AG10803 (cell line): ENCODE measurements around the gene NPR1.
"Not testable (repeated sequence)": the region's sequence is repeated elsewhere in the genome, so short reads cannot be mapped to it uniquely, and the experiment has no call there.

ENCODE experiments used
- DNase-seq: peaks from one replicate; pipeline ENCODE4 v3.0.0; 2010; ENCODE audit warnings: low read depth
- H3K4me3 ChIP-seq: 2 replicates; pipeline ENCODE4 v1.5.1; 2011; ENCODE audit warnings: mild to moderate bottlenecking, low read length, control low read depth
- TF ChIP-seq, protein P1 (sequence below): conservative IDR thresholded peaks from 2 replicates; pipeline ENCODE4 v1.5.1; 2011; ENCODE audit warnings: mild to moderate bottlenecking, low read length, control low read depth, inconsistent platforms

The NPR1 gene

DNA sequence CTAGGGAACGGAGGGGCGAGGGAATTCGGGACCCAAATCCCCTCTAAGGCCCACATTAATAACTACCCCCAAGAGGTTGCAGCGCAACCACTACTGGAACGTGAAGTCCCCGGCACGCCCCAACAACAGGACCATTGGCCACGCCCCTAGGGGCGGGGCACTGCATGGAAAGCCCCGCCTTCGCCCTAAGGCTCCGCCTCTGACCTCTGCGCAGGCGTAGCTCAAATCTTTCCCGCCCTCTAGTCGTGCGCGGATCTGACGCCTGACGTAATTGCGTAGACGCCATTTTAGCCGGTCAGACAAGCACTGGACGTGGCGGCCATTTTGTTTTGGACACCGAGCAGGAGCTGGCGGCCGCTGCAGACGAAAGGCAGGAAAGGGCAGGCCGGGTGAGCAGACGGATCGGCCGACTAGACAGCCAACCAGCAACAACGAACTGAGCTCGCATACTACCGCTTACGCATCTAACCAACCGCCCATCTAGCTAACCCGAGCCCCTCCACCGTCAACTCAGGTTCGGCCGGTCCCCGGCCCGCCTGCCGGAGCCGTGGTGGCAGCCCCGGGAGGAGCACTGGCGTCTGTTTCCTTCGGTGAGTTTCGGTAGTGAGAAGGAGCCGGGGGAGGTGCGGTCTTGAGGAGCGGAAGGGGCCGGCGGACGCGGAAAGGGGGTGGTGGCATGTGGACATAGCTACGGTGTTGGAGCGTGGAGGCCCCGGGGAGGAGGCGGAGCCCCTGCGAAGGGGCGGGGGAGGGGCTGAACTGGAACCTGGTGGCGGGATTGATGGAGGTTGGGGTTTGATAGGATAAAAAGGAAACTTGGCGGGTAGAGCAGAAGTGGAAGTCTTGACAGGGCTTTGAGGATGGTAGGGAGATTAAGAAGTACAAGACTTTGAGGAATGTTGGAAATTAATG lies 44.5 kb upstream of the NPR1 start, which contains the start of gene CHTOP:
Gene CHTOP (plus strand): TSS at position 313 of the 912 bp plus-strand sequence. CDS start 2,523 bp downstream, outside the sequence.
- peak; percentile 98 for DNase-seq
- TF ChIP-seq, protein P1, sequence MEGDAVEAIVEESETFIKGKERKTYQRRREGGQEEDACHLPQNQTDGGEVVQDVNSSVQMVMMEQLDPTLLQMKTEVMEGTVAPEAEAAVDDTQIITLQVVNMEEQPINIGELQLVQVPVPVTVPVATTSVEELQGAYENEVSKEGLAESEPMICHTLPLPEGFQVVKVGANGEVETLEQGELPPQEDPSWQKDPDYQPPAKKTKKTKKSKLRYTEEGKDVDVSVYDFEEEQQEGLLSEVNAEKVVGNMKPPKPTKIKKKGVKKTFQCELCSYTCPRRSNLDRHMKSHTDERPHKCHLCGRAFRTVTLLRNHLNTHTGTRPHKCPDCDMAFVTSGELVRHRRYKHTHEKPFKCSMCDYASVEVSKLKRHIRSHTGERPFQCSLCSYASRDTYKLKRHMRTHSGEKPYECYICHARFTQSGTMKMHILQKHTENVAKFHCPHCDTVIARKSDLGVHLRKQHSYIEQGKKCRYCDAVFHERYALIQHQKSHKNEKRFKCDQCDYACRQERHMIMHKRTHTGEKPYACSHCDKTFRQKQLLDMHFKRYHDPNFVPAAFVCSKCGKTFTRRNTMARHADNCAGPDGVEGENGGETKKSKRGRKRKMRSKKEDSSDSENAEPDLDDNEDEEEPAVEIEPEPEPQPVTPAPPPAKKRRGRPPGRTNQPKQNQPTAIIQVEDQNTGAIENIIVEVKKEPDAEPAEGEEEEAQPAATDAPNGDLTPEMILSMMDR: no peak
- H3K4me3 ChIP-seq: peak within 1 kb of the TSS; percentile 100

DNA sequence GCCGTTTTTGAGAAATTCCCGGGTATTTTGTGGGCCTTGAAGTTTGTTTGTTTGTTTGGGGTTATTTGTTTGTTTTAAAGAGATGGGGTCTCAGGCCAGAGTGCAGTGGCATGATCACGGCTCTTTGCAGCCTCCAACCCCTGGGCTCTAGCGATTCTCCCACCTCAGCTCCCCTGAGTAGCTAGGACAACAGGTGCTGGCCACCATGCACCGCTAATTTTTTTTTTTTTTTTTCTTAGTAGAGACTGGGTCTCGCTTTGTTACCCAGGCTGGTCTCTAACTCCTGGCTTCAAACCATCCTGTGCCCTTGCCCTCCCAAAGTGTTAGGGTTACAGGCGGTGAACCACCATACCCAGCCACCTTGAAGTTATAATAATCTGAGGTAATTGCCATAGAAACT lies 42.6 kb upstream of the NPR1 start:
- H3K4me3 ChIP-seq: no peak overlapping the region
- TF ChIP-seq, protein P1: no peak
- DNase-seq: no peak

DNA sequence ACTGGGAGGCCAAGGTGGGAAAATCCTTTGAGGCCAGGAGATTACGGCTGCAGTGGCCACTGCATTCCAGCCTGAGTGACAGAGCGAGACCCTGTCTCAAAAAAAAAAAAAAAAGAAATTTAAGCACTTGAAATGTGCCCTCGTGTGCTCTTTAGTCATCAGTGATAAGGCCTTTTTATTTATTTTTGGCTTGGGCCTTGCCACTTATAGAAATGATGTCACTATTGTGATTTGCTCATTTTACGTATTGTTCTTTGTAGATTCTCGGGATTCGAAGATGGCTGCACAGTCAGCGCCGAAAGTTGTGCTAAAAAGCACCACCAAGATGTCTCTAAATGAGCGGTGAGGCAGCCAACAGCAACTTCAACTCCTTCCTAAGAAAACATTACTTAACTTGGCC lies 42.2 kb upstream of the NPR1 start:
- no peak for DNase-seq
- TF ChIP-seq, protein P1: no peak
- no peak overlapping the region for H3K4me3 ChIP-seq

DNA sequence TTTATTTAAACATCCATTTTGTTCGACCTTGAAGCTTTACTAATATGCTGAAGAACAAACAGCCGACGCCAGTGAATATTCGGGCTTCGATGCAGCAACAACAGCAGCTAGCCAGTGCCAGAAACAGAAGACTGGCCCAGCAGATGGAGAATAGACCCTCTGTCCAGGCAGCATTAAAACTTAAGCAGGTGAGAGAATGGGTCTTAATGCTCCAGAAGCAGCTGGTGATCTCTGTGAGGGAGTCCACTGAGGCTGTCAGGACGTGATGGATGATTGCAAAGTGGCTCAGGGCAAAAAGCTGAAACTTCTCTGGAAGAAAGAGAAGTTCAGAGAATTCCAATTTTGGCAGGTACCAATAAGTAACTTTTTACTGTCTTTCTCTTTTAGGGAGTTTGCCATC lies 40.2 kb upstream of the NPR1 start:
- no peak overlapping the region for H3K4me3 ChIP-seq

DNA sequence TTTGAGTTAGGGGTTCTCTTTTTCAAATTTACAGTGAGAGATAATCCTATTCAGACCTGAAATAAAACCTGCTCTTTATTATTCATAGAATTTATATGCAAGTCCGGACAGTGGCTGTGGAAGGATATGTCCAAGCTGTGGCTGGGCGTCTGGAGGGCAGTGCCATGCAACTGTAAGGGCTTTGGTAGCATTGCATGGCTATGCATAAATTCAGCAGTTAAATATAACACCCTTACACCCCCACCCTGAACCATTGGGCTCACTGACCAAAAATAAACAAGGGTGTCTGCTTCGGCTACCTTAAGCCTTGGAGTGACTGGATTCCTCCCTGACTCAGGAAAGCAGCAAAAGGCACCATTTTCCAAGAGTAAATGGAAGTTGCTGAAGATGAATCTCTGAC lies 39.2 kb upstream of the NPR1 start:
- TF ChIP-seq, protein P1: no peak
- H3K4me3 ChIP-seq: no peak overlapping the region
- DNase-seq: no peak

More for the DNA sequence above, 40.2 kb upstream of the NPR1 start:
- TF ChIP-seq, protein P1: no peak
- no peak for DNase-seq

DNA sequence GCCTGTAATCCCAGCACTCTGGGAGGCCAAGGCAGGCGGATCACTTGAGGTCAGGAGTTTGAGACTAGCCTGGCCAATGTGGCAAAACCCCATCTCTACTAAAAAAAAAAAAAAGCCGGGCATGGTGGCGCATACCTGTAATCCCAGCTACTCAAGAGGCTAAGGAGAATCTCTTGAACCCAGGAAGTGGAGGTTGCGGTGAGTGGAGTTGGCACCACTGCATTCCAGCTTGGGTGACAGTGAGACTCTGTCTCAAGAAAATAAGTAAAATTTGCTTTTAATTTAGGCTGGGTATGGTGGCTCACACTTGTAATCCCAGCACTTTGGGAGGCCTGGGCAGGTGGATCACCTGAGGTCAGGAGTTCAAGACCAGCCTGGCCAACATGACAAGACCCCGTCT lies 38.3 kb upstream of the NPR1 start:
- not testable (repeated sequence) for DNase-seq, H3K4me3 ChIP-seq

DNA sequence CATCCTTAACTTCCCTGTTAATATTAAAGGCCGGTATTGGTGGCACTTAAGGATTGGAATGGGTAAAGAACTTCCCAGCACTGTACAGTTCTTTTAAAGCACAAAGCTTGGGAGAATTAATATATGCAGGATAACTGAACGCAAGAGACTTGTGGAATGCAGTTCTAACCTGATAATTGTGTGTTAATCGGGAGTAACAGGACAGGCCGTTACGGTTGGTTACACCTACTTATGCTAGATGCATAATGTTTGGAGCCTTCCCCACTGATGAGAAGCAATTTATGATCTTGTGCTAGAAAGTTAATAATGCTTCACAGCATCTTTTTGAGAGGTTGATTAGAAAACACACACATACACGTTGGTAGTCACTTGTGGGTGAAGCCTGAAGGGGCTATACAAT lies 37.6 kb upstream of the NPR1 start:
- TF ChIP-seq, protein P1: no peak

More for the DNA sequence above, 37.6 kb upstream of the NPR1 start:
- H3K4me3 ChIP-seq: no peak overlapping the region
- DNase-seq: no peak
